GM12865 (cell line): ENCODE results near the gene ZFPL1.

Source experiments
- DNase-seq: peaks from one replicate; pipeline ENCODE4 v3.0.0; 2010; ENCODE audit warnings: low read depth
- H3K4me3 ChIP-seq: 2 replicates; pipeline ENCODE4 v1.5.1; 2011; ENCODE audit warnings: mild to moderate bottlenecking, low read depth, low read length, control low read depth
- CTCF ChIP-seq: IDR thresholded peaks from 2 replicates; pipeline ENCODE4 v1.5.1; 2011; ENCODE audit warnings: low read length, control low read depth, low read depth, inconsistent platforms; ENCODE audit not compliant: insufficient read depth; ENCODE audit errors: missing control alignments

The ZFPL1 gene

GRCh38 chr11:65096926-65097325, 12.9 kb downstream of the ZFPL1 start:
- peak overlapping the region; percentile 76 for H3K4me3 ChIP-seq
- DNase-seq, result no peak
- no peak for TF ChIP-seq CTCF

- no peak overlapping the region for H3K4me3 ChIP-seq
- no peak for DNase-seq
- TF ChIP-seq CTCF, result peak; percentile 6
Measured at GRCh38 chr11:65100674-65101350, 16.8 kb downstream of the ZFPL1 start.

DNA sequence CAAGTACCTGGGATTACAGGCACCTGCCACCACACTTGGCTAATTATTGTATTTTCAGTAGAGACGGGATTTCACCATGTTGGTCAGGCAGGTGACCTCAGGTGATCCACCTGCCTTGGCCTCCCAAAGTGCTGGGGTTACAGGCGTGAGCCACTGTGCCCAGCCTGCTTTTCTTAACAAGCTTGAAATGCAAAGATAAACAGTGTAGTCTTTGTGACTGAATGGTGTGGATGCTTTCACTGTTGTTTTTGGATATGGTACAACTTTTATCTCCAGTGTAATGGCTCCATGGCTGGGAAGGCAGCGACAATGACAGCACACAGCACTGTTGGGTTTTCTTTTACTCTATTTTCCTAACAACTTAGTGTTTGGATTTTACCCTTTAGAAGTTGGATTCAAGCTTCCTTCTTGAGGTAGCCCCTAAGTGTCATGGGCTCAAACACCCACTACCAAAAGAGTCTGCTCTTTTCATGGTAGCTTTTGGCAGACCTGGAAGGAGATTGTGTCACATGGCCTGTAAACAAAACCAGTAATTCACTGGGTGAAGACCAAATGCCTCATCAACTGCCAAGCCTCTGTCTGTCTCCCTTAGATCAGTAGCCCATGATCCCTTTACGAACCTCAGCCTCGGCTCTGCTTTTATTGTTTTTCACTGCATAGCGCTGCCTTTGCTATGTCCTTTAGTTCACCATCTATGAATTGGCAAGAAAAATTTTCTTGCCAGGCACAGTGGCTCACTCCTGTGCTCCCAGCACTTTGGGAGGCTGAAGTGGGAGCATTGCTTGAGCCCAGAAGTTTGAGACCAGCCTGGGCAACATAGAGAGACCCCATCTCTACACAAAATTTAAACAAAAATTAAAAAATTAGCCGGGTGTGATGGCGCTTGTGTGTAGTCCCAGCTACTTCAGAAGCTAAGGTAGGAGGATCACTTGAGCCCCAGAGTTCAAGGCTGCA, 18.4 kb downstream of the ZFPL1 start:
- TF ChIP-seq CTCF, result no peak
- H3K4me3 ChIP-seq, result no peak overlapping the region
- no peak for DNase-seq

GRCh38 chr11:65103476-65103875, 19.5 kb downstream of the ZFPL1 start:
- no peak for TF ChIP-seq CTCF
- no peak for DNase-seq
- H3K4me3 ChIP-seq, result no peak overlapping the region

GRCh38 chr11:65104628-65105027, 20.6 kb downstream of the ZFPL1 start:
- no peak for TF ChIP-seq CTCF

GRCh38 chr11:65107078-65107477, 23.1 kb downstream of the ZFPL1 start:
- no peak for TF ChIP-seq CTCF
- no peak for DNase-seq
- H3K4me3 ChIP-seq, result no peak overlapping the region

More at GRCh38 chr11:65104628-65105027, 20.6 kb downstream of the ZFPL1 start:
- no peak for DNase-seq
- H3K4me3 ChIP-seq, result no peak overlapping the region
